Measurements from ENCODE around the gene SMARCE1. TPM values are rescaled to one million over a fixed set of nuclear protein-coding genes. Genes with fewer than 3 reads are reported as not detected.

Gene SMARCE1
- polyA plus RNA-seq, 10 donors: 114 to 155 (median 127) TPM

DNA sequence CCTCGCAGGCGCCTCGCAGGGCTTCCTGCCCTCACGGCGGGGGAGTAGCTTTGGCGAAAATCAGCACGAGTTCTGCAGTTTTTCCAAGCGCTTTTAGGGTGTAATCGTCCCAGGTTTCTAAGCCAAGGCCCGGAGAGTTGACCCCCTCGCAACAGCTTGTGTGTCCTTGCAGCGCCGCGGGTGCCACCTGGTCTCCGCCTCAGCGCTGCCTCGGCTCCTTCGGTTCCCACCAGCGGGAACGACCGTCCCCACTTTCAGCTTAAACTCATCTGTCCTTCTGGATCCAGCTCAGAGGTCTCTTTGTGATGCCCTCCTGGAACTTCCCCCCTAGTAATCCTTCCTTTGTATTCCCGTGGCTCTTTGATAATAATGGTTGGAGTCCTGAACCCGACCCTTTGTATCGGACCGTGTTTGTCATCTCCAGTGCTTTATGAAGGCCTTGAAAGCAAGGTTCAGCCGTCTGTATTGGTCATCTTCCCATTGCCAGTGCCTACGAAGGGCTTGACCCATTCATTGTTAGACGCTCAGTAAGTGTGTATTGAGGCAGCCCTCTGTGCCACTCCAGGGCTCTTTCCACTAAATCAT lies 858 bp upstream of the SMARCE1 start:
- DNase-seq: peak in 1 of 3 donors; percentile 2

DNA sequence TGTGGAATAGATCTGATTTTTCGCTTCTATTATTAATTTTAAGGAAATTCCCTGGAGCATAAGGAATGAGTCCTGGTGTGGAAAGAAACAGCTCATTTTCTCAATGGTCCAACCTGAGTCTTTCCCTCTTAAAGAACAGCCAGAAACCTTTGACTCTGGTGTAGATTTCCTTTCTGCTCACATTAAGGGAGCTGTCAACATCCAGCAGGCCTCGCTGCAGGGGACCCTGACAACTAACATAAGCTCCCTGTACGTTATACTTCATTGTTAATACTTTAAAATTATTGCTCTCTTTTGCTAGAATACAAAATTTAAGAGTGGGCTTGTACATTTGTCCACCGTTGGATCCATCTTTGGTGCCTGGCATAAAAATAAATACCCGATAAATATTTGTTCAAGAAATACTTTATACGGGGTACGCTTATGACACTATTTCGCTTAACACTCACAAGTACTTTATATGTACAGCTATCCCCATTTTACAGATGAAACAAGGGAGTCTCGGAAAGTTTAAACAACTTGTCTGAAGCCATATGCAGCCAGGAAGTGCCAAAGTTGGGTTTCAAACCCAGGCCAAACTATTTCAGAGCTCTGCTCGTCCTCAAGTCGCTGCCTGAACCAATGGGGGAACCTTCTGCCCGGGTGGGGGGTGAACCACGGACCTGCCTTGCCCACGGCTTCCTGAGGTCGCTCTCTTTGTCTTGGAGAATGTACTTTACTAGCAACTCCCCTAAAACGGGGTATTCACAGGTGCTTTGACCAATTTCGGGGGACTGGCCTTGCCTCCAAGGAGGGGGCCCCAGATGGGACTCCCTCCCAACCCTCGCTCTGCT lies 611 bp downstream of the SMARCE1 start:
- peak in 2 of 3 donors; percentile 12 to 18 for DNase-seq

DNA sequence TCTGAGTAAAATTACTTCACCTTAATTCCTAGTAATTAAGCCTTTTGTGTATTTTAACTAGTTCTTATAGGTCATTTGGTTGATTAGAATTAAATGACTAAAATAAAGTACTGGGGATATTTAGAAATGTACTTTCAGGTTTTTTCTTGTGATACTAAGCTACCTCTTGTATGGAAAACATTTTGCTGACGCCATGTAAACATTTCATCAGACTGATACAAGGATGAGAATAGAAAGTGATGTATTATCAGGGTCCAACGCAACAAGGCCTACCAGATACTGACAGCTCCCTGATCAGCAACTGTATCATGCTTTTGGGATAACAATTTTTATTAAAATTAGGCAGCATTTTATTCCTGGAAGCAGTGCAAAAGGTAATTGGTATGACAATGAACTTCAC lies 1.7 kb downstream of the SMARCE1 start:
- DNase-seq: no peak

DNA sequence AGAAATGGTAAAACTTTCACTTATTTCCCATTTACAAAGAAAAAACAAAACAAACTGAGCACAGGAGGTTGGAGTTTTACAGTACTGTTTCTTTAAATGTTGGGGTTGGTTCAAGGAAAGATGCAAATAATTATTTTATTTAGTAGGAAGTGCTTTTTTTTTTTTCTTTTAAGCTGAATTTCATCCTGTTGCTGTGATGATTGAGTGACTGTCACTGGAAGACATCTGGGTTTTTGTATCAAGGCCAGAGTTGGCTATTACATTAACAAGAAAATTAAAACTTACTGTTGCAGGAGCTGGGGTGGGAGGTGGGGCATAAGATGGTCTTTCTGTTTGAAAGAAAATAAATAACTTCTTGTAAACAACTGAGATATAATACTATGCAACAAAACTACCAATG lies 2.3 kb downstream of the SMARCE1 start:
- no peak for DNase-seq

DNA sequence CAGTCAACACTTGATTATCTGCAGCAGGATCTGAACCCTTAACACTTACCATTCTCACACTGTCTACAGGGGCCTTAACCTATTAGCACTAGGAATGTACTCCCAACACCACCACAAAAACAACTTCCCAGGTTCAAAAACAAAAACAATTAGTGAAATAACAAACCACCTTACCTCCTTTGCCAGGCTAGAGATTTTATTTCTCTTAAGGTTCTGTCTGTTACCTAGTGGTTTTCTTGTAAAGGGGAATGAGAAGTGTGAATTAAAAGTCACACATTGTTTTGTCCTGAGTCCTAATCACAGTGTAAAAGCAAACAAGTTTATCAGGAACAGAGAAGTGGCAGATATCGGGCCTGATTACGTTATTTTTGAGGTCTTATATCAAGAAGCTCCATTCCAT lies 9.7 kb downstream of the SMARCE1 start:
- no peak for DNase-seq

DNA sequence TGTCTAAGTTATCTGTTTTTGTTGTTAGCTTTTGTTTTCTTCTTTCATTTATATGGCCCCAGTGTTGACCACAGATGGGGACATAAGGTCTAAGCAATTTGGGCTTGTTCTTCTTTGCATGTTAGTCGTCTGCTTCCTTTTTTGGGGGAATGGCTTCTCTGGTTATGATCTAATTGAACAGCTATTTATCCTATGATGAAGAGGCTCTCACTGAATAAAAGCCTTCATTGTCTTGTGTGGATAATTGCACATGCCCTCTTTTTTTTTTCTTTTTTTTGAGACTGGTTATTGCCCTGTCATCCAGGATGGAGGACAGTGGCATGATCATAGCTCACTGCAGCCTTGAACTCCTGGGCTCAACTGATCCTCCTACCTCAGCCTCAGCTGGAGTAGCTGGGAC lies 13.7 kb downstream of the SMARCE1 start:
- DNase-seq: no peak

DNA sequence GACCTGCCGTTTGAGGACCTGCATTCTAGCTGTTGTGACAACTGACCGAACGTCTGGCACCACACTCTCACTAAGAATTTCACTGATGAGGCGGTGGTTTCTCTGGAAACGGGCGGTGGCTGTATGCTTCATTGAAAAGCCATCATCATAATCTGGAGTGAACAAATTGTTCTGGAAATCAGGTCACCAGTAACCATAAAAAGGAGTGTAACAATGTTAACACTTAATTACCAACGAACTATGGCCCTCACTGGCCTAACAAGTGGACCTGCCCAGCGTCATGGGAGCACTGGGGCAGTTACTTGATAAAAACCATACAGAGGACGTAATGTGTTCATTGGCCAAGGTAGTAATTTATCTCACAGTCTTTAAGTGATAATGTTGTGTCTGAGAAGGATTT lies 15.4 kb downstream of the SMARCE1 start:
- DNase-seq: peak in 1 of 3 donors; percentile 31

DNA sequence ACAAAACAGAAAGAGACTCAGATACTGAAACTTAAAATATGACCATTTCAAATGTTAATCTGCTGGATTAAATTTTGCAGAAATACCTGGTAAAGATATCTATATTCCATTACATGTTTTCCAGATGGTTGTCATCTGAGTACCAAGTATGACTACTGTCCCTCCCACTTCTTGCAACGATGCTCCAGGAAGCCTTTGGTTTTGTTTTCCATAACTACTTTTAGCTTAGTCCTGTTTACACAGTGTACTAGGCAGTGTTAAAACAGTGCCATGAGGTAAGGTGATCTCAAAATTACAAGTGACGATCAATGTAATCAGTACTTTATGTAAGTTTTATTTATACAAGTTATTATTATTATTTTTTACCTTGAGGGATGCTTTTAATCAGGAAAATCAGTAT lies 17.8 kb downstream of the SMARCE1 start:
- DNase-seq: no peak

DNA sequence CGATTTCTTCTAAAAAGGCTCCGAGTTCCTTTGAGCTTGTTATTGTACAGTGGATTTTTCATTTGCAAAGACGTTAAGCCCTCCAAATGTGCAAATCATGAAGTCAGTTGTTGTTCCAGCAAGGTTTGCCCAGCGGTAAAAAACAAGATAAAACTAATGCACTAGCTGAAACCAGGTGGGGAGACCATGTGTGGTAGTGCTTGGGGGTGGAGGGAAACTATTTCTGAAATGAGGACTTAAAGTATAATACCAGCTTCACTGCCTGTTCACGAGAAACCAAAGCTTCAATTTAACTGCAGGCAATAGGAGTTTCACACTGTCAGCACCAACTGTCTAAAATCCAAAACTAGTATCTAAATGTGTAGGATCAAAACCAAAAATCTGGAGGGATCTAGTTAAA lies 22.3 kb downstream of the SMARCE1 start:
- DNase-seq: no peak

DNA sequence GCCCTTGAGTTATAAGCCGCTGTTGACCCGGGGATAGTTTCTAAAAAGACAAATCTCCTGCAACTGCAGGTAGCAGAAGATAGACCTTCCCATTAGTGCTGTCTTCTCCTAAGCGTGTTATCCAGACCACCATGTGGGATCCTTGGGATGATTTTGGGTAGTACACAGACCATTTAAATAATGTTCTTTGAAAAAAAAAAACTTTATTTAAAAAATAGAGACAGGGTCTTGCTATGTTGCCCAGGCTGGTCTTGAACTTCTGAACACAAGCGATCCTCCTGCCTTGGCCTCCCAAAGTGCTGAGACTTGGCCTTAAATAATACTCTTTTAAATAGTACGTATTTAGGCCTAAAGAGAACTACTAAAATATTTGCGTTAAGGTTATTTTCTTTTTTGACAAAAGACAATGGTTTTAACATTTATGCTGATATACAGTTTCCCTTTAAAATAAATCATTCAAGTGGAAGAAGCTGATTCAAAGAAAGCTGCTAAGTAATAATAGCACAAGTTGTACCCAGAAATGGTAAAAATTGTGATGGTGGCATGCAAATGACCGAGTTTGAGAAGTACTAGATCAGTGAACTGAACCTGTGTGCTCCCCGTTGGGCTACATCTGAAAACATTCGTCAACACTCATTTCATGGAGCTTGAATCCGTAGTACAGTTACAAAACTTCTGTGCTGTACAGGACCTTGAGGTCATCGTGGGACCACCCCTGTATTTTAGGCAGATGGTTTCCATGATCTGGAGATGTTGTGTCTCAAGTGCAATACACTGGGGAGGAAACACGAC lies 24.0 kb downstream of the SMARCE1 start:
- no peak for DNase-seq

DNA sequence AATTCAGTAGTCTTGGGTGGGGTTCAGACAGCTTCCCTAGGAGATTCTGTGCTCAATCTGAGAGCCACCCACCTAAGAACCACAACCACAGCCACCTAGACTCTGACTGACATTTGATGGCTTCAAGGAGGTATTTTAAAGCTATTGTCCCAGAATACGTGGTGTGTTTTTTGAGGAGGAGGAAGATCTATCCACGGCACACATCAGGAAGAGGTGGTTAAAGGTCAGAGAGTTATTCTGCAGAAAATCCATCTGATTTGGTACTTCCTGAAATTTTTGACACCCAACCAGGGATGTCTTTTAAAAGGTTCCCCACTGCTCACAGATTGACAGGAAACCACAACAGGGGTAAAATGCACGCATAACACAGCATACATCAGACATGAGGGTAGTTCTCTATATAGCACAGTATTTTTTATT lies 25.1 kb downstream of the SMARCE1 start:
- DNase-seq: no peak

DNA sequence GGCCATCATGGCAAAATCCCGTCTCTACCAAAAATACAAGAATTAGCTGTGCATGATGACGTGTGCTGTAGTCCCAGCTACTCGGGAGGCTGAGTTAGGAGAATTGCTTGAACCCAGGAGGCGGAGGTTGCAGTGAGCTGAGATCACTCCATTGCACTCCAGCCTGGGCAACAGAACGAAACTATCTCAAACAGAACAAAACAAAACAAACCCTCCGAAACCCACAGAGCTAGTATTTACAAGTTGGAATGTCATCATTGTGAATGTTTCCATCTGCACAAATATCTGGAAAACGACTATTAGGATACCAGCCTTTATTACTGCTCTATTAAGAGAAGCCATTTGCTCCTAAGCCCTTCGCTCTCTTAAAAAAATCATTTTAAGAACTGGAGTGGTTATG lies 26.0 kb downstream of the SMARCE1 start:
- no peak for DNase-seq

DNA sequence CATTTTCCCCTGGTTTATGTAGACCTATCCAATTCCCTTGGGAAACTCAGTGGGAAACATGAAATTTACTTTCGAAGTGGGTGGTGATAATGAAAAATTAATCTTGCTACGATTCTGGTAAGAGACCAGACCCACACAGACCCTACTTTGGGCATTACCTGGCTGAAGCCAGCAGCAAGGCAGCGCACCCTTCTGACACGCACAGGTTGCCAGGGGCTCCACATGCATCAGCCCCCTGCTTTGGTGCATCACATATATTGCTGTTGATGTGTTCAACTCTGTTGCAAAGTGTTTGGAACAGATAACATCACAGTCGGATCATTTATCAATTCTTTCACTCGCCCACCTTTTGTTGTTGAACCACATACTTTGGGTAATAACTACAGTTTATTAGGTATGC lies 26.6 kb downstream of the SMARCE1 start:
- DNase-seq: no peak

DNA sequence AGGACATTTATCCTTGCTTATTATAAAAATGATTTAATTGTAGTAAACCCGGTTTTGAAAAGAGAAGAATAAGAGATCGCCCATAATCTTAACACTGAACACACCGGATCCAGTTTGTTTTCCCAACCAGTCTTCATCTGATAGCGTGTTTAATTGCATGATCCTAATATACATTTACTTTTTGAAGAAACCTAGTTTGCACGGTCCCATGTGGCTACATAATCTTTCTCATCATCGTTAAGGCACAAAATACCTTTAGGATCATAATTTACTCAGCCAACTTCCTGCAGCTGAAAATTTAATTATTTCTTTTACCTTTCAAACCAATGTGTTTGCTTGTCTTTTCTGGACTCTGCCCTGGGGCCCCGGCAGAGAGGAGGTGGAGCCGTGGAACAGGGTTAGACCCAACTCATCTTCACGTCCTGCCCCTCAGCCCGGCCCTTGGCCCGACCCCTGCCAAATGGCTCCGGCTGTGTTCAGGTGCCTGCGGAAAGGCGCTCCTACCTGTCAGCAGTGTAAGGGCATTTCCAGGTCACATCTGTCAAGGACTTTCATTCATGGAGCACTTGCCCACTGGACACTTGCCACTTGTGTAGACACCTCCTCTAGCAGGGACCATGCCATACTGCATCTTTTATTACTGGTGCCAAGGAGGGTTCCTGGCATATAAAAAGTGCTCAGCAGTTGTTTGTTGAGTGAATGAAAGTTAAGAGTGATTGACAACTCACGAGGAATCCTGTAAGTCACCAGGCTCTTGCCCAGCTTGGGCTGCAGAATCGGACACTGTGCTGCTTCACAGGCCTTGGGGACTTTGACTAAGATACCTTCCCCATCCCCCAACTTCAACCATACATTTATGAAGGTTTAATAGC lies 28.6 kb downstream of the SMARCE1 start:
- no peak for DNase-seq

DNA sequence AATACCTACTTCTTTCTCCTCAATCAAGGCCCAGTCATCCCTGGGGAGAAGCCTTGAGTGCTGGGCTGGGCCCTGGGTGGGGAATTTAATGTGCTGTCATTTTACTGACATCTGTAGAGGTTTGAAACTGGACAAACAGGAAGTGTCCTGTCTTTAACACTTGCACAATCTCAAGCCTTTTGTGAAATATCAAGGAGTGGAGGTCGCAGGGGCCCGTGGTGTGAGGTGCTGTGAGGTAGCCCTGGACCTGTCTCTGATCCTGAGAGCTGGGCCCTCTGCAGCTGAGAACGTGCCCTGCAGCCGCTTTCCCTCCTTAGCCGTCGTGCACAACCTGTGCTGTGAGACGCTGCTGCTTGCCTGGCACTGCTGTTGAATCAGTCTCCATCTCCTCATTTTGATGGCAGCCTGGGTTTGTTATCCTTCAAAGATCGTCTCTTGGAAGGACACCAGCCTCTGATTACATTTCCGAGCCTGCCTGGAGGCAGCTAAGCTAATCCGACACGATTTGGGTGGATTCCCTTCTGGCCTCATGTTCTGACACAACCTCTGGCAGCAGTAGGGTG lies 29.9 kb downstream of the SMARCE1 start:
- DNase-seq: peak in 1 of 3 donors; percentile 30

DNA sequence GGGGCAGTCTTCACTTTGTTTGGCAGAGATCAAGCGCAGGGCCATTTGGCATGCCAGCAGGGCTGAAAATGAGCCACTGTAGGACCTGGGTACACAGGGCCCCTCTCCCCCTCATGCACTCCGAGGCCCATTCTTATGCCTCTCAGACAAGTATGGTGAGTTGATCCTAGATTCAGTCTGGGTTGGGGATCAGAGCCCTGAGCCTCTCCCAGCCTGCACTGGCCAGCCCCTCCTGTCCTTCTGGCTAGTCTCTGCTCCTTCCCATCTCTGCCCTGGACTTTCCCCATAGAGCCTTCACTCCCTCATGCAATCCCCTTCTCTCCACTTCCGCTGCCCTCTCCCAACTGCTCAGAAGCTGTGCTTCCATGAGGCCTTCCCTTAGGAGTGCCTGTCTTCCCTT lies 31.0 kb downstream of the SMARCE1 start:
- no peak for DNase-seq

DNA sequence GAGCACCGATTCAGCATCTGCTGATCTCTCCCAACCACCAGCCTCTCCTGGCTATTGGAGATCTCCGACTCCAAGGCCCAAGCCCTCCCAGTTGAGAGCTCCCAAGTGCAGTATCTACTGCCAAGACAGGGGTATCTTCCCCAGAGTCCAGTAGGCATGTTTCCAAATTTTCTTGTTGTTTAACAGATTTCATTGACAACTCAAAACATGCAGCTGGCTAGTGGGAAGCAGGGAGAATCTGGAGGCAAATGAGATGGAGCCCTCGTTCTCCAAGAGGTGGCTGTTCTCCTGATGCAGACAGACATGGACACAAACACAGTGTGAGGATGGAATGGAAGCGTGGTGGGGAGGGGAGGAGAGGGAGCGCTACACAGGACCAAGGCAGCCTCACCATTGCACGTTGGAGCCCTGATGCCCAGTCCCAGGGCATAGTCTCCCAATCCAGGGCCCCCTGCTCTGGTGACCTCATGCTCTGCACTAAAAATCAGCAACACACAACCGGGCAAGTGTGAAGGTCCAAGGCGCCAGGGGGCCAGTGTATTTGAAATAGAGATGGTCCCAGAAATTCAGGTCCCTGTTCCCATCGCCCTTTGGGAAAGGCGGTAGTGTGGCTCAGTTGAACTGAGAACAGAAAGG lies 31.7 kb downstream of the SMARCE1 start:
- peak in 1 of 3 donors; percentile 55 for DNase-seq

DNA sequence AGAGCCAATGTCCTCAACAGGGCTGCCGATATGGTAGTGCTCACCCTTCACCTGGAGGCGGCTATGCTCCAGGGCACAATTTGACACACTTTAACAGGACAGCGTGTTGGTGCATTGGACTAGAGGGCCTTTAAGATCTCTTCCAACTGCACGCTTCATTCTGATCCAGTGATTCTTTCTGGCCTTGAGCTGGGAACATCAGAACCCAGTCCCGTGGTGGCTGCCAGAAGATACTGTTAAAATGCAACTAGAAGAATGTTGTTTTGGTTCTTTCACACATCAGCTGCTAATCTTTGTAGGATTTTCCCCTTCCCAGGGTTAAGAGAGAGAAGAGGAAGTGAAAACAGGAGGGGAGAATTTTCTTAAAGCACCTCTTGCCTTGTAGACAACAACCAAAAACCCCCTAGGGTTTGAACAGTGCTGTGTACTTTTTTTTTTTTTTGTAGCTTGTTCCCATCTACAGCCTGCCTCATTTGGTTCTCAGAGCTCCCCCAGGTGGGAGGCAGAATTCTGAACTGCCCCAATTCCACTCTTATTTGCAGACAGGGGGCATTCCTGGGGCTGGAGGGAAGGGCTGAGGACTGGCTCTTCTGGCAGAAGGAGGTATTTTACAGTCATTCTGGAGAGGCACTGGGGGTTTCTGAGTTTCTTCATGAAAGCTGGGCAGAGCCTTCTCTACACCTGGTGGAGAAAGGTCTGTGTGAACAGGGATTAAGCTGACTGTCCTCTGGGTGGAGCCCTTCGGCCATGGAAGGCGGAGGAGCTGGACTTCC lies 32.4 kb downstream of the SMARCE1 start:
- DNase-seq: peak in 2 of 3 donors; percentile 6 to 35

DNA sequence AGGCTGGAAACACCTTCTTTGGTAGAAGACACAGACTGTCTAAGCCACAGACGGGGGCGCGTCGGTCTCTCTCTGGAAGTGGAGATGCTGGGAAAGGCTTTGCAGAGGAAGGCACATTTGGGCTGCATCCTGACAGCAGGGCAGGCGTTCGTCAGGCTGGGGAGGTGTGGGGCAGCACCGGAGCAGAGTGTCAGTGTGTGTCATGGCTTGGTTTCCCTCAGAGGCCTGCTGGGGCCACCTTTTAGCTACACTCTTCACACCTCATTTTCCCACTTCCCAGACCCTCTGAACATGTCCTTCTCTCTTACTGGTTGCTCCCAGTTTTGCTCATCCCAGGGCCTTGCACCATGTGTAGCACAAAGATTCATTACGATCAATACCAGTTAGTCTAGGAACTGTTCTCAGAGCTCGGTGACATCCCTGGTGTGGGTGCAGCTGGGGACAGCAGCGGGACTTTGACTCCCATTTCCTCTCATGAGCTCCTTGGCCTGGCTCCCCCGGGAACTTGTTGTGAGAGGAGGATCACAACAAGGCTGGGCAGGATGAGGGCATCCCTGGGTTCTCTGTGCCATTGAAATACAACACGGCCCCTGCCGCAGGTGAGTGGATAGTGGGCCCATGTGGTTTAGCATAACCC lies 33.1 kb downstream of the SMARCE1 start:
- DNase-seq: no peak

All from muscle of back (tissue), 11 donors.